GM12892 (cell line): Measurements from ENCODE around the gene NKD2.

Experiments
- POLR2AphosphoS5 ChIP-seq: IDR thresholded peaks from 2 replicates; pipeline ENCODE4 v1.6.1; 2011; ENCODE audit warnings: low read depth, low read length, control low read depth
- TAF1 ChIP-seq: IDR thresholded peaks from 2 replicates; pipeline ENCODE4 v1.6.1; 2011; ENCODE audit warnings: low read depth, mild to moderate bottlenecking, control low read depth, low read length, borderline replicate concordance

DNA sequence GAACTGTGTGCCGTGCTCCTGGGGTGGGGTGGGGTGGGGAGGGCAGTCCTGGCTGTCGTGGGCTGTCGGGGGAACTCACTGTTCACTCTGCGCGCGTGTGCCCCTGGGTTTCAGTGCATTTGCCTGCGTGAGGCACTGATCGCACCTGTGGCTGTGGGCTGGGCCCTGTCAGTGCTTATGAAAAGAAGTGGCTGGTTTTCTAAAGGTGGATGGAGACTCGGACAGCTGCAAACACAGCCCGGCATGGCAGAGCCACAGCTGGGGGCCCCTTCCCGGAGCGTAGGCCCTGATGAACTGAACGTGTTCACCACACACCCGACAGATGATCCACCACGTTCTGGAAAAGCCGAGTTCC is 42.7 kb downstream of the NKD2 start:
- TF ChIP-seq POLR2AphosphoS5 = no peak
- TF ChIP-seq TAF1 = no peak
